K562 (cell line): ENCODE data around the gene C9. TPM values are rescaled to one million over a fixed set of nuclear protein-coding genes. Genes with fewer than 3 reads are reported as not detected.

ENCODE experiments used
- ATAC-seq: fragments of 200-7000 bp; cut with Tn5 transposase; 3 replicates; pipeline ENCODE4 v1.9.1; 2020; ENCODE audit warnings: moderate library complexity
- BruUV-seq: library from RNA; stranded (reverse); fragments of 400-500 nt; replicated peaks from 2 replicates; lab custom pipeline; 2021; lab: Mats Ljungman, UMichigan
- CTCF ChIA-PET: fragments of 300-600 bp; formaldehyde crosslinking; extraction: SDS; loops from one replicate; lab custom pipeline; 2021; ENCODE audit warnings: low intra/inter-chr PET ratio; lab: Yijun Ruan, JAX
- POLR2A ChIA-PET: fragments of 300-600, 350-650 bp; sonication (Branson Sonifier 250); formaldehyde crosslinking; extraction: SDS; loops from one replicate; lab custom pipeline; 2021; ENCODE audit warnings: antibody characterized with exemption, inconsistent platforms; lab: Yijun Ruan, JAX
- DNase-seq, 4 experiments: peaks; one replicate each; pipeline versions ENCODE4 v3.0.0 to v3.0.0-alpha.2; 2011 to 2018; ENCODE audit warnings: low spot score in 3 of 4, mixed read lengths in 3 of 4; ENCODE audit errors: extremely low read depth in 1 of 4
- FAIRE-seq: peaks from 2 replicates; lab custom pipeline; 2011; peaks lifted over from hg19 to GRCh38; lab: Jason Lieb, UNC
- H2AFZ ChIP-seq: 2 replicates; pipeline ENCODE4 v1.6.0; 2011; ENCODE audit warnings: low read depth, low read length, control low read depth, inconsistent platforms
- H3K27ac ChIP-seq: fragments of 200-600 bp; 3 replicates; pipeline ENCODE4 v1.8.0; 2011; ENCODE audit warnings: low read depth, mild to moderate bottlenecking, control low read depth, inconsistent platforms, low read length, moderate library complexity, mixed read lengths; ENCODE audit errors: extremely low read depth
- H3K27me3 ChIP-seq, 2 experiments: fragments of 300-600 bp in 1 of 2; 2 replicates in 1 of 2; 3 replicates in 1 of 2; pipeline versions ENCODE4 v1.6.0 to v1.8.0; 2011; ENCODE audit warnings: inconsistent platforms in 2 of 2, low read length in 2 of 2, mild to moderate bottlenecking in 1 of 2, mixed read lengths in 1 of 2, moderate library complexity in 1 of 2; ENCODE audit not compliant: control insufficient read depth in 2 of 2, insufficient read depth in 2 of 2
- H3K36me3 ChIP-seq: fragments of 300-600 bp; 3 replicates; pipeline ENCODE4 v1.8.0; 2011; ENCODE audit warnings: mild to moderate bottlenecking, low read length, inconsistent platforms; ENCODE audit not compliant: control insufficient read depth, insufficient read depth
- H3K4me1 ChIP-seq, 2 experiments: fragments of 200-600 bp in 1 of 2; replicated peaks in 1 of 2; 2 replicates in 1 of 2; 3 replicates in 1 of 2; pipeline versions ENCODE4 v1.5.1 to v1.8.0; 2011; ENCODE audit warnings: inconsistent platforms in 2 of 2, low read length in 2 of 2, mild to moderate bottlenecking in 1 of 2, mixed read lengths in 1 of 2, moderate library complexity in 1 of 2; ENCODE audit not compliant: control insufficient read depth in 2 of 2, insufficient read depth in 2 of 2
- H3K4me2 ChIP-seq: 2 replicates; pipeline ENCODE4 v1.6.1; 2011; ENCODE audit warnings: low read length, control low read depth, inconsistent platforms, mixed read lengths; ENCODE audit not compliant: insufficient read depth
- H3K4me3 ChIP-seq: fragments of 200-600 bp; sonication (generic), shearing (Covaris generic); 2 replicates; pipeline ENCODE4 v1.5.1; 2016; ENCODE audit warnings: control low read depth, inconsistent platforms
- H3K79me2 ChIP-seq: fragments of 200-600 bp; 3 replicates; pipeline ENCODE4 v1.8.0; 2011; ENCODE audit warnings: low read length, inconsistent platforms; ENCODE audit not compliant: control insufficient read depth, insufficient read depth
- H3K9ac ChIP-seq, 2 experiments: 2 replicates each; pipeline versions ENCODE4 v1.6.0 to v1.6.1; 2011; ENCODE audit warnings: low read depth in 2 of 2, low read length in 2 of 2, control low read depth in 1 of 2, inconsistent platforms in 1 of 2, mild to moderate bottlenecking in 1 of 2, mixed read lengths in 1 of 2; ENCODE audit not compliant: insufficient read depth in 1 of 2
- H3K9me1 ChIP-seq: one replicate; pipeline ENCODE4 v1.6.0; 2011; ENCODE audit warnings: inconsistent platforms, mild to moderate bottlenecking, low read length, moderate library complexity; ENCODE audit not compliant: control insufficient read depth, insufficient read depth
- H3K9me3 ChIP-seq: replicated peaks from 2 replicates; pipeline ENCODE4 v1.5.1; 2011; ENCODE audit warnings: low read depth, low read length, inconsistent platforms; ENCODE audit not compliant: control insufficient read depth, insufficient read depth
- H4K20me1 ChIP-seq: replicated peaks from 2 replicates; pipeline ENCODE4 v1.6.1; 2011; ENCODE audit warnings: low read length, inconsistent platforms, mixed read lengths; ENCODE audit not compliant: control insufficient read depth, insufficient read depth
- CBFA2T3 ChIP-seq: fragments of 450-650 bp; IDR thresholded peaks from 2 replicates; pipeline ENCODE4 v1.6.1; 2017
- EP300 ChIP-seq: IDR thresholded peaks from 2 replicates; pipeline ENCODE4 v1.6.1; 2012; ENCODE audit warnings: low read length, improper control_type of control experiment
- GABPA ChIP-seq: fragments of 200-800 bp; sonication (Bioruptor generic); conservative IDR thresholded peaks from 2 replicates; pipeline ENCODE4 v1.6.1; 2016; ENCODE audit warnings: low read depth, missing genetic modification characterization, missing compliant biosample characterization
- HOXB6 ChIP-seq: fragments of 250-450 bp; sonication (Bioruptor Pico); IDR thresholded peaks from 2 replicates; pipeline ENCODE4 v1.5.1; 2022; ENCODE audit warnings: mild to moderate bottlenecking, borderline replicate concordance
- MYC ChIP-seq, 2 experiments: fragments of 250-450 bp in 1 of 2; sonication (Bioruptor Pico) in 1 of 2; IDR thresholded peaks; 2 replicates each; pipeline versions ENCODE4 v1.5.1 to v1.6.1; 2012 to 2021; ENCODE audit warnings: low read depth in 2 of 2, borderline replicate concordance in 1 of 2, improper control_type of control experiment in 1 of 2, low read length in 1 of 2, mild to moderate bottlenecking in 1 of 2, moderate library complexity in 1 of 2
- SMAD4 ChIP-seq: fragments of 250-450 bp; sonication (Bioruptor Pico); conservative IDR thresholded peaks from 2 replicates; pipeline ENCODE4 v1.8.0; 2021; ENCODE audit warnings: inconsistent platforms, mild to moderate bottlenecking, moderate library complexity
- SMARCE1 ChIP-seq: fragments of 450-650 bp; IDR thresholded peaks from 2 replicates; pipeline ENCODE4 v1.7.1; 2016; ENCODE audit warnings: mild to moderate bottlenecking
- ZC3H11A ChIP-seq: IDR thresholded peaks from 2 replicates; pipeline ENCODE4 v1.6.1; 2012; ENCODE audit warnings: low read depth, low read length, improper control_type of control experiment
- WGBS: fragments of 100-300 bp; shearing (Covaris generic); methylation state at CpG from one replicate; pipeline ENCODE4 v1.1.6; 2016; ENCODE audit warnings: low coverage, mixed read lengths; ENCODE audit not compliant: insufficient coverage; ENCODE audit errors: missing lambda C conversion rate; 5-methylcytosine and 5-hydroxymethylcytosine counted together
- in situ Hi-C: fragments of 300-500 bp; cut with MboI; formaldehyde crosslinking; loops from 4 replicates; pipeline ENCODE4 v1.15.0; 2018; ENCODE audit warnings: inconsistent platforms, mixed read lengths
- intact Hi-C: fragments of 100-400 bp; cut with micrococcal nuclease; formaldehyde crosslinking; loops from 2 replicates; pipeline ENCODE4 v1.14.2; 2022
- polyA plus RNA-seq, 8 experiments: library from polyadenylated mRNA; depleted of rRNA in 4 of 8; stranded (reverse) in 5 of 8; unstranded in 3 of 8; fragments of >200 nt; fragmentation: Nextera tagmentation in 2 of 8; fragmentation: Illumina TruSeq in 1 of 8; extraction: Ambion mirVana in 2 of 8; extraction: Trizol in 1 of 8; gene quantifications; 2 replicates each; pipeline versions ENCODE4 v1.2.1 to v1.2.3, GENCODE V29; 2011 to 2014; ENCODE audit warnings: inconsistent platforms in 1 of 8, missing spikeins in 1 of 8
- total RNA-seq, 7 experiments: library from RNA; depleted of rRNA in 6 of 7; stranded (reverse); fragments of >200 nt in 6 of 7; fragmentation: Illumina TruSeq in 2 of 7; extraction: Trizol in 2 of 7; gene quantifications; 2 replicates each; pipeline versions ENCODE4 v1.2.1 to v1.2.3, GENCODE V29; 2011 to 2021; ENCODE audit warnings: low replicate concordance in 1 of 7
- TF ChIP-seq, protein P1 (sequence below), 2 experiments: fragments of 450-650 bp in 1 of 2; sonication (generic) in 1 of 2; formaldehyde crosslinking in 1 of 2; IDR thresholded peaks in 1 of 2; conservative IDR thresholded peaks in 1 of 2; 2 replicates each; pipeline versions ENCODE4 v1.6.1 to v1.8.1; 2016 to 2023; ENCODE audit warnings: mild to moderate bottlenecking in 2 of 2, moderate library complexity in 2 of 2, inconsistent platforms in 1 of 2, missing genetic modification reagents in 1 of 2
- TF ChIP-seq, protein P2 (sequence below): fragments of 250-450 bp; sonication (Bioruptor Pico); IDR thresholded peaks from 2 replicates; pipeline ENCODE4 v1.8.0; 2022; ENCODE audit warnings: moderate library complexity, mild to moderate bottlenecking, inconsistent platforms

The C9 gene
- total and polyA plus RNA-seq, 9 of the 15 experiments (the other 6 are each of a cell fraction or from before 2014, with no cell fraction given): 0.08 to 0.38 TPM; not detected in 7

DNA sequence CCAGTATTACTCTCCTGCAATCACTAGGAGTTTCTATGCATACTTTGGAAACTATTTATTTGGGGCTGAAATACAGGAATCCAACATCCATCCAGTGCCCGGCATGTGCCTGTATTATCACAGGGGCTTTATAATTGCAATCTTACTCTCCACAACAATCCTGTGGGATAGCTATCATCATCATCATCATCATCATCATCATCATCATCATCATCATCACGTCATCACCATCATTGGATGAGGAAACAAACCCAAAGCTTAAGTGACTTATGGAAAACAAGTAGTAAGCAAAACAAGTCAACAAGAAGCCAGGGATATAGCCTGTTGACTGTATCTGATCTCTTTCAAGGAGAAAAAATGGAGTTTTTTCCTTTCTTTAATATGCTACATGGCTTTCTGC is 97.1 kb downstream of the C9 start:
- intact Hi-C loops (no loop called here), in situ Hi-C loops (no loop called here)
- TF ChIP-seq, protein P1, sequence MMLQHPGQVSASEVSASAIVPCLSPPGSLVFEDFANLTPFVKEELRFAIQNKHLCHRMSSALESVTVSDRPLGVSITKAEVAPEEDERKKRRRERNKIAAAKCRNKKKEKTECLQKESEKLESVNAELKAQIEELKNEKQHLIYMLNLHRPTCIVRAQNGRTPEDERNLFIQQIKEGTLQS (IDR thresholded peaks at IDR 0.05): peak; percentile 22; the same call in 1 of the 2 replicates
- TF ChIP-seq, protein P1 (CRISPR knock-in tag; conservative IDR thresholded peaks at IDR 0.05): no peak
- TF ChIP-seq HOXB6 (CRISPR knock-in tag): no peak
- no TSS peak for BruUV-seq
- Histone ChIP-seq H2AFZ (peak overlapping the region; percentile 70; the same call in 1 of the 2 replicates), H3K27ac (no peak overlapping the region), H3K4me3 (no peak overlapping the region), H3K4me2 (no peak overlapping the region), H3K27me3 (no peaks in the 10 kb centered on the region), H3K36me3 (no peaks in the 10 kb centered on the region), H3K79me2 (no peaks in the 10 kb centered on the region), H3K4me1 (peaks cover 0 to 18% of the 10 kb centered on the region in 2 experiments; a peak in 3 of 5 replicates), H3K9me3 (no peaks in the 10 kb centered on the region), H4K20me1 (no peaks in the 10 kb centered on the region), H3K9me1 (no peaks in the 10 kb centered on the region), H3K9ac (no peak overlapping the region)
- 60% methylated on average over 2 of the region's 2 CpGs for WGBS
- ATAC-seq (no peak), FAIRE-seq (no peak), DNase-seq (no peak)
- CTCF ChIA-PET: no interaction called here
- POLR2A ChIA-PET: interaction anchor here (1.3 kb wide), 1 partner anchor 9 kb away, joined by 4 read pairs; no protein-coding TSS in a partner anchor

DNA sequence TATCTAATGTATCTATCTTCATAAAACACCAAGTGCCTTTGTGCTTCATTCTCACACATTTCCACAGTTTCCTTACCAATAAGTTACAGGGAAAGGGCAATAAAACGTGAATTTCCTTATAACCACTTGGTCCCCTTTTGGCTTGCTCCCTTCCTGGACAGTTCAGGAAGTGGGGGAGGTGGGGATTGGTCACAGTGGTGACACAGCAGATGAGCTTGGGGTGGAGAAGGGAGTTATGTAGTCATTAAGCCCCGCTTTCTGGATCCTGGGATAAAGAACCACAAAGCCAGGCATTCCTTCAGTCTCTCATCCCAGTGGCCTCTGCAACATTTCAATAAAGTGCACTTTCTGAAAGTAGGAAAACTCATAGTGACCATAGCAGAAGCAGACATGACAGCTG is 97.9 kb downstream of the C9 start:
- FAIRE-seq (peak; percentile 63), DNase-seq (peak; percentile 21 to 63 (median 44)), ATAC-seq (peak; percentile 82)
- ChIA-PET CTCF (no interaction called here), POLR2A (interaction anchor here (0.6 to 1.3 kb wide), 3 partner anchors 8 to 156 kb away, joined by 3 to 4 read pairs (median 3); no protein-coding TSS in a partner anchor)
- H3K27me3 ChIP-seq: no peaks in the 10 kb centered on the region
- peak overlapping the region; percentile 31 for H3K4me2 ChIP-seq
- no peaks in the 10 kb centered on the region for H4K20me1 ChIP-seq
- peak overlapping the region; percentile 70 for H2AFZ ChIP-seq
- no peaks in the 10 kb centered on the region for H3K9me3 ChIP-seq
- BruUV-seq: no TSS peak
- H3K36me3 ChIP-seq: no peaks in the 10 kb centered on the region
- no peak overlapping the region for H3K9ac ChIP-seq
- H3K4me3 ChIP-seq: no peak overlapping the region
- peaks cover 0 to 15% of the 10 kb centered on the region in 2 experiments; a peak in 3 of 5 replicates for H3K4me1 ChIP-seq
- no peaks in the 10 kb centered on the region for H3K9me1 ChIP-seq
- 0% methylated on average over 2 of the region's 2 CpGs for WGBS
- H3K27ac ChIP-seq: peak overlapping the region; percentile 9; the same call in 2 of the 3 replicates
- in situ Hi-C loops (no loop called here), intact Hi-C loops (no loop called here)
- no peaks in the 10 kb centered on the region for H3K79me2 ChIP-seq
- TF ChIP-seq ZC3H11A (no peak), MYC (IDR thresholded peaks at IDR 0.05; ENCODE audit: low read depth, low read length) (0 out of 2 replicates have a peak, but pooled peaks have one; percentile 29), MYC (CRISPR knock-in tag; IDR thresholded peaks at IDR 0.05; ENCODE audit: borderline replicate concordance, low read depth) (no peak), GABPA (peak; percentile 79), SMARCE1 (0 out of 2 replicates have a peak, but pooled peaks have one; percentile 46), SMAD4 (CRISPR knock-in tag) (peak; percentile 32; the same call in 1 of the 2 replicates), CBFA2T3 (peak; percentile 41; the same call in 1 of the 2 replicates), EP300 (peak; percentile 56; the same call in 1 of the 2 replicates)
- TF ChIP-seq, protein P2, sequence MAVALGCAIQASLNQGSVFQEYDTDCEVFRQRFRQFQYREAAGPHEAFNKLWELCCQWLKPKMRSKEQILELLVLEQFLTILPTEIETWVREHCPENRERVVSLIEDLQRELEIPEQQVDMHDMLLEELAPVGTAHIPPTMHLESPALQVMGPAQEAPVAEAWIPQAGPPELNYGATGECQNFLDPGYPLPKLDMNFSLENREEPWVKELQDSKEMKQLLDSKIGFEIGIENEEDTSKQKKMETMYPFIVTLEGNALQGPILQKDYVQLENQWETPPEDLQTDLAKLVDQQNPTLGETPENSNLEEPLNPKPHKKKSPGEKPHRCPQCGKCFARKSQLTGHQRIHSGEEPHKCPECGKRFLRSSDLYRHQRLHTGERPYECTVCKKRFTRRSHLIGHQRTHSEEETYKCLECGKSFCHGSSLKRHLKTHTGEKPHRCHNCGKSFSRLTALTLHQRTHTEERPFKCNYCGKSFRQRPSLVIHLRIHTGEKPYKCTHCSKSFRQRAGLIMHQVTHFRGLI (CRISPR knock-in tag): no peak
